Head of caudate nucleus (tissue), 42 donors: ENCODE measurements around the gene AMBN.

ENCODE experiments used
- DNase-seq, 42 donors: peaks; one replicate each; pipeline versions ENCODE4 v3.0.0 to v3.0.0-alpha.2; 2020 to 2021; ENCODE audit warnings: mixed read lengths in 7 of 42
- intact Hi-C: fragments of 100-400 bp; cut with DNase I; formaldehyde crosslinking; loops from one replicate; pipeline ENCODE4 v1.15.0; 2022

The AMBN gene, protein sequence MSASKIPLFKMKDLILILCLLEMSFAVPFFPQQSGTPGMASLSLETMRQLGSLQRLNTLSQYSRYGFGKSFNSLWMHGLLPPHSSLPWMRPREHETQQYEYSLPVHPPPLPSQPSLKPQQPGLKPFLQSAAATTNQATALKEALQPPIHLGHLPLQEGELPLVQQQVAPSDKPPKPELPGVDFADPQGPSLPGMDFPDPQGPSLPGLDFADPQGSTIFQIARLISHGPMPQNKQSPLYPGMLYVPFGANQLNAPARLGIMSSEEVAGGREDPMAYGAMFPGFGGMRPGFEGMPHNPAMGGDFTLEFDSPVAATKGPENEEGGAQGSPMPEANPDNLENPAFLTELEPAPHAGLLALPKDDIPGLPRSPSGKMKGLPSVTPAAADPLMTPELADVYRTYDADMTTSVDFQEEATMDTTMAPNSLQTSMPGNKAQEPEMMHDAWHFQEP

DNA sequence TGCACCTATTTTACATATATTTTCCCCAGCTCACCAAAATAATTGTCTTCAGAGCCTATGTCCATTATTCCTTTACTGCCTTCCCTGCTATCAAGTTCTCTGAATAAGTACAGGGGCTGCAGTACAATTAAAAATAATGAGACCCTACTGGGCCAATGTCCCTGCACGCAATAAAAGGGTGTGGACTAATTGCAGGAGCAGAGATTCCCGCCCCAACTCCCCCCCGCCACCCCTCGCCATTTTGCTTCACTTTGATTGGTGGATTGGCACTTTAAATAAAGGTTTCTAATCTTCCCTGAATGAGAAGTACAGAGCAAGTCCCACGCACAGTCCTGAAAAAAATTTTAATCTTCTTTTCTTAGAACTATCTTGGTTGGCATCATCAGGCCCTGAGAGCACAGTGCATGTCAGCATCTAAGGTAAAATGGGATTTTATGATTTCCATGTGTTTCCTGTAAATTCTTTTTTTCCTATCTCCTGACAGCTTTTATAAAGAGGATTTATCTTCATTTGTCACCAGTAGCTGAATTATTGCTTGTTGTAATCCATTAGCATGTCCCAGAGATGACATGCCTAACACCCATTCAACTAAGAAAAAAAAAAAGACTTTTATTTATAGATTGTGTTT, at the start of gene AMBN:
Gene AMBN, plus strand, starts transcription at position 302 of the 628 bp plus-strand sequence. Its CDS starts 103 bp downstream, at position 405.
- intact Hi-C loops, result no loop called here
- DNase-seq, result peak in 17 of 42 donors; percentile 2 to 55 (median 22)

DNA sequence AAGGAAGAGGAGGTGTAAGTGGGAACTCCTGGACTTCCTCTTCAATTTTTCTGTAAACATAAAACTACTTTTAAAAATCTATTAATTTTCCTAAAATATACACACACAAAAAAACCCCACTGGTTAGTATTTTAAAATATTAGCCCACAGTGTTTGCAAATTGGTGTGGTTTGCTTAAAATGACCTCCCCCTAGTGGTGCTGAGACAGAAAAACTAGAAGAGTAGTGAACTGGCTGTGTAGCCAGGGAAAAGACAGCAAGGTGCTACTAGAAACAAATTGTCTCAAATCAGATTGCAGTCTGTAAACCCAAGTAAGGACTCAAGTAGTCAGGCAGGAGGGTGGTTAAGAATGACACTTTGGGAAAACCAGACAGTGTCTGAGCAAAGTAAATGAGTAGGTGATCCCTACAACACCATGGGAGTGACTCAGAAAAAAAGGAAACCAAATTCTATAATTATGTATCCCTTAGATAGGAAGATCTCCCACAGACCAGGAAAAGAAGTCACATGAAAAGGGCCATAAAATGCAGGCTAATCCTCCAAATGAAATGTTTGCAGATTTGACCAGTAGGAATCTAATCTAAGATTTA, 47.7 kb upstream of the AMBN start:
- peak in 4 of 42 donors; percentile 2 to 17 (median 8) for DNase-seq

DNA sequence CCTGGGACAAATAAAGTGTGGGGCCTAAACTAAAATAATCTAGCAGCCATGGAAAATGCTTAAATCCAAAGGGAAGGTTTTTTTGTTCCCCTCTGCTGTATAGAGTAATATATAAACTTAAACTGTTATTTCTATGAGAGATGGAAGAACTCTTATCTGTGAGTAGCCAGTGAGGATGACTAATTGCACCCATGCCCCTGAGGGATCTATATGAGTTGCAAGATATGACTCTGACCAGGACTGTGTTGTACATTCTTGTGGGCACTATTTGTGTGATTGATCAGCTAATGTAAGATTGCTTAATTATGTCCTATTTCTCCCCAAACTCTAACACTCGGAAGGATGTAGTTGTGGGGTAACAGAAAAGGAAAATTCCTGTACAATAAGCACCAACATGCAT, 35.2 kb upstream of the AMBN start:
- intact Hi-C loops, result no loop called here
- DNase-seq, result no peak

More for the DNA sequence above, 47.7 kb upstream of the AMBN start:
- intact Hi-C loops, result no loop called here

DNA sequence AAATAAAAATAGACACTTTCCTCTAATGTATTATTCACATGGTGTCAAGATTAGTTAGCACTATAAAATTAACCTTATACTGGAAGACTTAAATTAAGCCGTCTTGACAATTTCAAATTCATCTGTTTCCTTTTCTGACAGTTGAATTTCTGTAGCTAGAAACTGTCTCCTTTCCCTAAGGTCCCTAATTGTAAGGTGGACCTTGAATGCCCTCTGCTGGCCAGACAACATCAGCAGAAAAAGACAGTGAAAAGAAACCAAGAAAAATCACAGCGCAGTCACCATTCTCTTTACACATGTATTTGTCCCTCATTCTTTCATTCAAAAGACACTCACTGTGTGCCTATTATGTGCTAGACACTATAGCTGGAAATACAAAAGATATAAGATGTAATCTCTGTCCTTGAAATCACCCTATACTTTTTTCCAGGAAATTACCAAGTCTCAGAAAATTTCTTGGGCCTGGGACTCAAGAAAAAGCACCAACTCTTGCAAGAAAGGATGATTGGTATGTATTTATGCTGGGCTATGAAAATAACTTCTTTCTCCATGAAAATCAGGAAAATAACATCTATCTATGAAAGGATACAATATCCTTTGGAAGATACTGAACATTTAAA, 32.7 kb upstream of the AMBN start:
- DNase-seq, result peak in 35 of 42 donors; percentile 4 to 81 (median 47)
- intact Hi-C loops, result no loop called here

DNA sequence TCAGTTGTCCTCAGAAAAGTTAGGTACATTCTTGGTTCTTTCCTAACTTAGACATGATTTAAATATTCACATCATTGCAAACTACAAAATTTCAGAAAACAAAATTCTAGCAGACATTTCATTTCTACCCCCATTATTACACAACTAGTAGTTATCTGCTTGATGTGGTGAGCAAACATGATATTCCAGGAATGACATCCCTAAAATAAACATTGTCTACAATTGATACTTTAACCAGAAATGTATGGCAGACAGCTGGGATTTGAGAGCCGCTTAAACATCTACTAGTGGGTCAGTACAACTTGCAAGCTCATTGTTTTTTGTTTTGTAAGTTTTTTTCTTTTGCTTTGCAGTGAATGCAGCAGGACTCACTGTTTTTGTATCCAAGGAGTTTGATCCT, 32.1 kb upstream of the AMBN start:
- intact Hi-C loops, result no loop called here
- DNase-seq, result no peak

DNA sequence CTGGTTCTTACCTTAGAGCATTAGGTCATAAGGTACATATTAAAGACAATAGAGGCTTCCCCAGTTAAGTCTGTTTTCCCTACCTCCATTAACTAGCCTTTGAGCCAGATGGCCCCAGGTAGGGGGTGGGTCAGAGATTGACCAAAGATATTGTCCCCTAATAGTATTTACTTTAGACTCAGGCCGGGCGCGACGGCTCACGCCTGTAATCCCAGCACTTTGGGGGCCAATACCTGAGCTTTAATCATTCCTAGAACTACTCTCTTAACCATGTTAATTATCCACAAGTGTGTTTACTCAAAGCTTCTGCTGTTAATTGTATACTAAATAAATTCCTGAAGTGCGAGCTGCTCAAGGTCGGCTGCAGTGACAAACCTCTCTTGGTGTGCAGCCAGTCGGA, 28.0 kb upstream of the AMBN start:
- no peak for DNase-seq
- intact Hi-C loops, result no loop called here

DNA sequence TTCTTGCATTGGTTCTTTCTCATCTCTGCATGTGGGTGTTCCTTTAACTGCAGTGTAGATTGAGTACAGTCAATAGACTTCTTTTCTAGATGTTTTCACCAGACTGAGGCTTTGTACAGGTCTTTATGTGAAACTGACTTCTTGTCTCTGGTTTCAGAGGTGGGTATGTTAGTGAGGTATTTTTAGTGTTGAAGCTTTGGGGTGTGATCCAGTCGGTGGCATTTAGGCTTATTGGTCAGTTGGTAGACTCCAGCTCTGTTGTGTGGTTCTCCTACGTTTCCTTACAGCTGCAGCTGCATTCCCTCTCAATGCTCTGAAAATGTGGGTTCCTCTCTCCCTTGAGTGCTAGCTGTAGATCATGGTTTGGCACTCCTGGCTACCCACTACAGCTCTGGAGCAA, 21.3 kb upstream of the AMBN start:
- DNase-seq, result no peak
- intact Hi-C loops, result no loop called here

DNA sequence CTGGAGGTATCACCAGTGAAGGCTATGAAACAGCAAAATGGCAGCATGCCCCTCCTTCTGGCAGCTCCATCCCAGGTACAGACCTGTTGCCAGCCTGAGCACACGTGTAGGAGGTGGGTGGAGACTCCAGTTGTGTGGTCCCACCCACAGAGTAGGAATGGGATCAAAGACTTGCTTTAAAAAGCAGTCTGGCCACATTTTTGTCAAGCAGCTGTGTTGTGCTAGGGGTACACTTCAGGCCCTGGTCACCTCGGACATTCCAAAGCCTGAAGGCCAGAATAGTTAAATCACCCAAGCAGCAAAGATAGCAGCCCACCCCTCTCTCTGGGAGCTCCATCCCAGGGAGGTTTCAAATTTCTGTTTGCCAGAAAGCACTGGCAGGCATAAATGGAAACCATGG, 20.3 kb upstream of the AMBN start:
- intact Hi-C loops, result no loop called here
- DNase-seq, result no peak

DNA sequence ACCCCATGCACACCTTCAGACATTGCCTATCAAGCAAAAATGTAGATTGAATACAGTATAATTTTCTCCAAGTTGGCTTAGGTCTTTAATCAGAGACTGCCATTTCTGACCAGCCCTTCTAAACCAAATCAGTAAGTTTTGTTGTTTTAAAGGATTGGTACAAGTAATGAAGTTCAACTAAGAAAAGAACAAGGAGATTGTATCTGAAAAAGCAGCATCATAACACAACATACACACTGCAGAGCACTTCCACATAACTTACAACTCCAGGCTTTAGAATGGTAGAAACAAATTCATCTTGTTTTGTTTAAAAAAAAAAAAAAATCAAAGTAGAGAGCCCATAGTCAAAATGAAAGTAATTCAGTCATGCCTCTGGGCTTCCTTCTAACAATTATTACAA, 16.1 kb upstream of the AMBN start:
- no peak for DNase-seq
- intact Hi-C loops, result no loop called here

DNA sequence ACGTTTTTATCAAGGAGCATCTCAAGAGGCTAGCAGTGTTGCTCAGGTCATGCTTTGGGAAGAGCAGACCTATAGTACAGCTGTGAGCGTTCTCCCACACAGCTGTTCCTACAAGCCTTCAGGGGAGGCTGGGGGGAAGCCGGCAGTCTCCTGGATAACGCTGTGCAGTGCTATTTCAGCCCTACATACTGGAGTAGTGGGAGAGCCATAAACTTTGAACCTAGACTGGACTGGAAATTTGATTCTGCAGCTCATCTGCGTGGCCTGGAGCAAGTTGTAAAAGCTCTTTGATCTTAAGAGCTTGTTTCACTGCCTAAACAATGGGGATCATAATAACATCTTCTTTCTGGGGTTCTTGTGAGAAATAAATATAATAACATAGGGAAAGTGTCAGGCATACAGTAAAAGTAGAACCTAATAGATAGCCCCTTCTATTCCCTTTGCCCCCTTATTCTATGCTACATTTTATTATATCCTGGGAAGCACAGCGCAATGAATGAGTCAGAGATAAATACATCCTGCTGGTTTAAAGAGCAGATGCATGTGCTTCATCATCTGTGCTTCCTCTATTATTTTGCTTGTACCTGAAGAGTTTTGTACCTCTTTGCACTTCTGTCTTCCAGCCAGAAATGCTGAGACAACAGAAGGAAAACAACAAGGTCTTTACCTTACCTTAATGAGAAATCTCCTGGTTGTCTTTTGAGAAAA, 14.7 kb upstream of the AMBN start:
- no peak for DNase-seq
- intact Hi-C loops, result no loop called here

DNA sequence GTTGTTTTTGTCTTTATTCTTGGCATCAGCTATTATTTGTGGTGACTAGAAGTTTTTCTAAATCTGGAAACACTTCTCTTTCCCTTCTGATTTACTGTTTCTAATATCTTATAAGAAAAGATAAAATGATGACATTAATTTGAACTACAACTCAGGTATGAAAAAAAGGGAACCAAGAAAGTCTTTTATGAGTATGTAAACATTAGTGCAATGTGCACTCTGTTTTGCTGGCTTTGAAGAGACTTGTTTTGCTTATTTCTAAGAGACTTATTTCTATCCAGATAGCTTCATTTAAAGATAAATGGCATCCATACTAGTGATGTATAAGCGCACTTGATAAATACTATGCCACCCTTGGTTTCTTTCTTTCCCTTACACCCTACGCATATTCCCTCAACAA, 10.1 kb upstream of the AMBN start:
- intact Hi-C loops, result no loop called here
- no peak for DNase-seq

DNA sequence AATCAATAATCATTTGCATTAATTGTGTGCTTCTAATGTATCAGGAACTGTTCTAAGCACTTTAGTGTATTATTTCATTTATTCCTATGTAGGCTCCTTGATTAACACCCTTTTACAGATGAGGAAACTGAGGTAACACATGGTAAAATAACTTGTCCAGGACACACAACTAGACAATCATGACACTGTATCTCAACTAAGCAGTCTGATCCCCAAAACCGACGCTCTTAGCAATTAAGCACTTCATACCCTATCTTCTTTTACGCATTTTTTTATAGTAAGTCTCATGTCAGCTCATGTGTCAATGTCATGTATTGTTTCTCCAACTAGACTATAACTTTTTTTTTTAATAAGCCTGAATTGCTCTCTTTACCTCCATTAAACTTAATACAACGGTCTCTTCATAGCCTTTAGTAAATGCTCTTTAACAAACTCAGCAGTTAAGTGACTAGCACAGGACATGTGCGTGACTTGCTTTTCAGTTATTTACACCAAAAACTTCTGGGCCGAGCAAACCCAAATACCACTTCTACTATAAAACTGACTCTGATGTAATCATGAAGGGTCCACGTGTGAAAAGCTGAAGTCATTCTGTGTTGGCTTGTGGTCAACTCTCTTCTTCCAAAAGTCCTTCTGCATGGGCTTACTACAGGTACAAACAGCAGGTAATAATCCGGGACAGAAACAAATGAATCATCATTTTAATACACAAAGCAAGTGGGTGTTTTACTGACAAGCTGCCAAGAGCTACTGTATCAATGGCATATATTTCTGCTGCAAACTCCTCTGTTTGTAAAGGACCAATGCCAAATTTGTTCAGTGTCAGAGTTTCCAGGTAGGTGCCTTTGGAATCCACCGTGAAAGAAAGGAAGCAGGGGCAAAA, 7.9 kb upstream of the AMBN start:
- no peak for DNase-seq
- intact Hi-C loops, result no loop called here

DNA sequence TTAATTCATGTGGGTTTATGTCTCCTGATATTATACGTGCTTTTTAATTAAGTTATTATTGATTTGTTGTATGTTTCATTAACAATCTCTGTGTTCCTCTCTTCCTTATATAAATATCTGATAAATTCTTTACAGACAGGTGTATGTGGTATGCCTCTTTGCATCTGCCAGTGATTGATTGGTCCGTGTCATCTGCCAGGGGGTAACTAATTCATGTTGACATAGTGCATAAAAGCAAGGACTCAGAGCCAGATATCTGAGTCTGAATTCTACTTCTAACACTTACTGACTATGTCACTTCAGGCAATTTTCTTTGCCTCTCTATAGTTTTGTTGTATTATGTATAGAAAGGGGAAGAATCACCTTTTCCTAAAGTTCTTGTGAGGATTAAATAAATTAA, 5.2 kb upstream of the AMBN start:
- DNase-seq, result no peak
- intact Hi-C loops, result no loop called here

DNA sequence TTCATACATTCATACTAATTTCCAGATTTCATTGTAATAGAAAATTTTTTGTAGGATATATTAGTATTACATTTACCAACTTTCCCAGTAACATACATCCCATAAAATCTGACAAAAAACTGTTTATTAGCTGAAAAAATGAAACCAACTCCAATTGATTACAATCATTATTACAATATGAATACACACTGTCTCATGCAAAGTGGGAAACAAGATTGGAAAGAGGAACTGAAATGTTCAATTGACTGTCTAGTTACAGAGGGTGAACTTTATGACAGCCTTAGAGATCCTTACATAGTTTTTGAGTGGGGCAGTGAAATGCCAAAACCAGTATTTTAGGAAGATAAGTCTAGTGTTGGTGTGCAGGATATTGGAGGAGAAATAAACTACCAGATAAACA, 2.3 kb upstream of the AMBN start:
- intact Hi-C loops, result no loop called here

DNA sequence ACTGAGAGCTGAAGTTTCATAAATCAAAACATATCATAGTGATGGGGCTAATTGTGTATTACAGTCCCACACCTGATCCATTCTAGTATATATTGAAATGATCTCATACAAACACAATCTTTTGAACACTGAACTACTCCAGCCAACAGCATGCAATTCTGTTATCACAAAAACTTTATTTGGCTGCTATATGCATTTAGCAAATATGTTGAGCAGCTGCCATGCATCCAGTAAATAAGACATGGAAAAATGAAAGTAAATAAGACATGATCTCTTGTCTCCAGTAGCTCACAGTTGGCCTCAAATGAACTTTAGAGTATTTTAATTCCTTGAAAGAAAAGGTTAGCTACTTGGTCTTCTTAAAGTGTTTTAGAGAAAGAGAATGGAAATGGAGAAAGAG, 2.1 kb downstream of the AMBN start:
- no peak for DNase-seq
- intact Hi-C loops, result no loop called here

More for the DNA sequence above, 2.3 kb upstream of the AMBN start:
- DNase-seq, result no peak

DNA sequence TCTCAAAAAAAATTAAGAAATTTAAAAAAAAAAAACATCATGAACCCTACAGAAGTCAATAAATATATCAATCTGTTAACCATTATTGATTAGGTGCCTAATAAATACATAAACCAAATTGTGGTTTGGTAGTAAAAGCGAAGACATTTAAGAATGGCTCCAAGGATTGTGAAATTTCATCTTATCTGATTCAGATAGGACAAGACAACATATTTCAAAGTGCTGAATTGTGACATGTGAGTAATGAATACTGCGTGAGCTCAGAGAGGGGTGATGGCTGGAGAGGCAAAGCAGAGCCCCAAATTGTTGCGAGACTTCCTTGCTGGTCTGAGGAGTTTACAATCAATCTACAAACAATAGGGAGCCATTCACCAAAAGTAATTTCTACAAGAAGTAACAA, 8.2 kb downstream of the AMBN start:
- intact Hi-C loops, result no loop called here
- no peak for DNase-seq

DNA sequence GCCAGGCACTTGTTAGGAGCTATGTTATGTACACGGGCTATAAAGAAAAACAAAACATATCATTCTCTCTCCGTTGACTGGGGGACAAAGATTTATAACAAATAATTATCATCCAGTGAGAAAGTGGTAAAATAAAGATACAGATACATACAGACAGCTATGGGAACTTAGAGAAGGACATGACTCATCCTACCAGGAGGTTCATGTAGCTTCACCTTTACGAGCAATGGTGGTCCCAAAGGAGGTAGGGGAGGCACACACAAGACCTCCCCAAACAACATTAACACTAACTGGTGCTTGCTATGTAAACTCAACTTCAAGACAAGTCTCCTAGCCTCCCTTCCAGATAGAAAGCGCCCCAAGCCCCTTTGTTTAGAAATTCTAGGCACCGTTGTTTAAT, 8.9 kb downstream of the AMBN start:
- DNase-seq, result no peak
- intact Hi-C loops, result no loop called here

DNA sequence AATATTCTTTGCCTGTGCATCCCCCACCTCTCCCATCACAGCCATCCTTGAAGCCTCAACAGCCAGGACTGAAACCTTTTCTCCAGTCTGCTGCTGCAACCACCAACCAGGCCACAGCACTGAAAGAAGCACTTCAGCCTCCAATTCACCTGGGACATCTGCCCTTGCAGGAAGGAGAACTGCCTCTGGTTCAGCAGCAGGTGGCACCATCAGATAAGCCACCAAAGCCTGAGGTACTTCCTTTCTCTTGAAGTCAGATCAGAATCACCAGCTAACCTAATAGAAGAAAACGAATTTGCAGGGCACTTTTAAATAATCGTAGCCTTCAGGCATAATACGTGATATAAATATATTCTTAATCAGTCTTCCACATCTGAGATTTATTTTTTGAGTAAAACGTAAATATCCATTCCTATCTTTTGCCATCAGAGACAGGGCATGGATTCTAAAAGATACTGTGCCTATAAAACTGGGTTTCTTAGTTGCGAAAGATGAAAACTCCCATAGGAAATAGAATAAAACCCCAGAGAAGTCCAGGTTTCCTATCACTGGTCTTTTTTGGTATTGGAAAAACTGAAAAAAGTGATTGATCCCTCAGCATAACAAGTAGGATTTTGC, 9.5 kb downstream of the AMBN start:
- DNase-seq, result peak in 41 of 42 donors; percentile 14 to 82 (median 57)
- intact Hi-C loops, result no loop called here
